HG02884 (cell line): ENCODE data around the gene RAP1GAP.

Source experiments
- ATAC-seq: cut with Tn5 transposase; IDR thresholded peaks from one replicate; pipeline ENCODE4 v1.9.1; 2021; ENCODE audit warnings: mild to moderate bottlenecking, moderate library complexity; ENCODE audit not compliant: unreplicated experiment

RAP1GAP gene

DNA sequence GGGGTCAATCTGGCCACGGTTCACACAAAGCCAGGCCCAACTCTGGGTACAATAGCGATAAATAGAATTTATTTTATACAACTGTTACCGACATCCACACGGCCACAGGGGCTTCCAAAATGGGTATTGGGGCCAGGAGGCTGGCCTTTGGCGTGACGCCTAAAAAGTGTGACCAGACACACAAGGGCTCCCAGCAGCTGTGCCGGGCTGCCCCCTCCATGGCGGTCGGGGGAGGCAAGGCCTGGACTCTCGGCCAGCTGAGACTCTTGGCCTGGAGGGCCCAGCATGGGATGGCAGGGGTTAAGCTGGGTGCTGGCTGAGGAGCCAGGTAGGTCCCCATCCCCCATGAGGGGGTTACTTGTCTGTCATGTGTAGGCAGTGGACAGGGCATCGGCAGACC, 73.0 kb downstream of the RAP1GAP start:
- no peak for ATAC-seq

DNA sequence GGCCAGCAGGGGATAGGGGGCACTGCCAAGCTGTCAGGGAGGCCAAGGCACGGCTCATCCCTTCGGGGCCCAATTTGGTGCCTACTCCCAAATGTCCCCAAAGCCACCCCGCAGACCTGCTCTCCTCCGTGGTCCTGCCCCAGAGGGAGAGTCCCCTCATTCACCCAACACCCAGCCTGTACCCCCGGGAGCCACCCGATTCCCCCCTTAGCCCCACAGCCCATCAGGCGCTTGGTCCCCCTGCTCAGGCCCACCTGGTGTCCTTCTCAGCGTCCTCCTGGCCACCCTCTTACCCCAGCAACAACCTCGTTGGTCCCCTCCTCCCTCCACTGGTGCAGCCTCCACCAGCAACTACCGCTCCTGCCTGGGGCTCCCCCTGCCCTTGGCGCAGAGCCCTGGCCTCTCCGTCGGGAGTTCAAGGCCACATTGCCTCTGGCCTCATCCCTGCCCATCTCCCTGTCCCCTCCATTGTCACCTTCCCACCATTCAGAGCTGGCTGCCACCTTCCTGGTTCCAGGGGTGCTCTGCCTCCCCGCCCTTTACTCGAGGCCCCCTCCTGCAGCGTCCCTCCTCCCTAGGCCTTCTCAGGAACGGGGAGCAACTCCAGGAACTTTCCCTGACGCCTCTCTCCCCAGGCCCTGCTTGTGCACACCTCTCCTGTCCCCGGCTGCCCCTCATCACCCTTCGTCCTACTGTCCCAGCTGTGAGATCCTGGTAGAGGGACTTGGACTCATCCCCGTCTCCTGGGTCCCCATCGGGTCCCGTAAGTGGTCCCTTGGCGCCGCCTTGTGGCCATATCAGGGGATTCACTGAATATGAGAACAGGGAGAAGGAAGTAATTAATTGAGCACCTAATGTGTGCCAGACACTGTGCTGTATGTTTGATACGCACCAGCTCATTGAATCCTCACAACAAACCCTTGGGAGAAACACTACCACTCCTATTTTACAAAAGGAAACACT, 73.9 kb downstream of the RAP1GAP start:
- ATAC-seq = no peak

DNA sequence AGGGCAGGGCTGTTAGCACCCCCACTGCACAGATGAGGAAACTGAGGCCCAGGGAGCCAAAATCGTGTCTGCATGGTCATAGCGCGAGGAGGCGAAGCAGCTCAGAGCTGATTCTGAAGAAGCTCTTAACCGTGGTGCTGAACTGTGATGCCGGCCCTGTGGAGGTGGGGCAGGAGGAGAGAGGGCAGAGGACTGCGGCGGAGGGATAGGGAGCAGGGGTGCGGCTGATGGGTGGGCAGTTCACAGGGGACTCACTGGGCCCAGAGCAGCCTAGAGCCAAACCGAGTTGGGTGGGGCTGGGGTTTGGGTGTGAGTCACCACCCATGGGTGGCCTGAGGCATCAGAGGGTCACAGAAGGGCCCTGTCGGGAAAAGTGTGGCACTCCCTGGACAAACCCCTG, 74.7 kb downstream of the RAP1GAP start:
- ATAC-seq = no peak

DNA sequence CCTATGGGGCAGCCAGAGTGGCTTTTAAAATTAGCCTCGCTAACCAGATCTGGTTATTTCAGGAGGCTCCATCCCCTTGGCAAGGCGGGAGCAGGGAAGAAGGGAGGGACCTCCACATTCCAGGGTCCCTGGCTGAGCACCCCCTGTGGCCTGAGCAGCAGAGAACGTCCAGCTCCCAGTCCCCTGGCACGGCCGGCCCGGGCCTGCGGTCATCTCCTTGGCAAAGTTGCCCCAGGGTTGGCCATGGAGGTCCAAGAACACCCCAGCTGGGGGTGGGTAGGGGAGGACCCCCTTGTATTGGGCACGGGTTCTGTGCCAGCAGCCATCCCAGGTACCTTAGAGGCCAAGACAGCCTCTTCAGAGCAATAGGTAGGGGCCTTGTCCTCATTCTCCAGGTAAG, 75.9 kb downstream of the RAP1GAP start:
- no peak for ATAC-seq

DNA sequence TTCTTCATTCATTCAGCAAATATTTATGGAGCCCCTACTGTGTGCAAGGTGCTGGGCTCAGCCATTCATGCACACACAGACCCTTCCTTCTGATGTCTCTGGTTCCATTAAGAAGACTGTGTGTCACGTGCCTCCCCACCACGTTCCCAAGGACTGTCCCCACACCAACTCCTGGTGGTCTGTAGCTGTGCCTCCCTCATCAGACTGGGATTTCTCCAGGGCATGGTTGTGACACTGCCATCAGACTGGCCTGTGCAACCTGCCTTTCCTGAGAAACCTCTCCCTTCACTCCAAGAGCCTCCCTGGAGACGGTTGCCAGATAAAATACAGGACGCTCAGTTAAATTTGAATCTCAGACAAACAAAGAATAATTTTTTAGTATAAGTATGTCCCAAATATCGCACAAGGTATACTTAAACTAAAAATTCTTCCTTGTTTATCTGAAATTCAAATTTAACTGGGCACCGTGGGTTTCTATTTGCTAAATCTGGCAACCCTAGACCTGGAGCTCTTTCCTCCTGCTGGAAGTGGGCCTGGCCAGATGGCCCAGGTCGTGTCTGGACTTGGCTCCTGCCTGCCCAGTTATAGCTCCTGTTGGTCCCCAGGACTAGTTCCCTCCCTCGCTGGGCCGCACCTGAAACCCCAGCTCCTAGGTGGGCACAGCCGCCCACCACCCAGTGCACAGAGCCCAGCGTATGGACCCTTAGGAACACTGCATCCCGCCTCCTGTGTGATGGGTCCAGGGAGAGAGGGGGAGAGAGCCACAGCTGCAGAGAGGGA, 76.9 kb downstream of the RAP1GAP start:
- no peak for ATAC-seq

DNA sequence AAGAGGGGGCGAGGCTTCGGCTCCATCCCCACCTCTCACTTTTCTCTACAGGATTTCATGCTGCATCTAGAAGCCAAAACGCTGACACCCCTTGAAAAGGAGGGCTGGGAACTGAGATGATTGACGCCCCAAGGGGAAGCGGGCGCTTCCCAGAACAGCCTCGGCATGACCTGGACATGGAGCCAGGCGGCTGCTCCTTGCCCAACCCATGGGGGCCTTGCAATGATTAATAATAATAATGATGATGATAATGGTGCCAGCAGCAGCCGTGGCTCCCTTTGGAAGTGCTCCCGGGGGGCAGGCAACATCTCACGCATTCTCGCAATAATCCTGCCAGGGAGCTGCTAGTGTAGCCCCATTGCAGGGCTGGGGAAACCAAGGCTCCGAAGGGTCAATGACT, 78.2 kb downstream of the RAP1GAP start:
- ATAC-seq = no peak

DNA sequence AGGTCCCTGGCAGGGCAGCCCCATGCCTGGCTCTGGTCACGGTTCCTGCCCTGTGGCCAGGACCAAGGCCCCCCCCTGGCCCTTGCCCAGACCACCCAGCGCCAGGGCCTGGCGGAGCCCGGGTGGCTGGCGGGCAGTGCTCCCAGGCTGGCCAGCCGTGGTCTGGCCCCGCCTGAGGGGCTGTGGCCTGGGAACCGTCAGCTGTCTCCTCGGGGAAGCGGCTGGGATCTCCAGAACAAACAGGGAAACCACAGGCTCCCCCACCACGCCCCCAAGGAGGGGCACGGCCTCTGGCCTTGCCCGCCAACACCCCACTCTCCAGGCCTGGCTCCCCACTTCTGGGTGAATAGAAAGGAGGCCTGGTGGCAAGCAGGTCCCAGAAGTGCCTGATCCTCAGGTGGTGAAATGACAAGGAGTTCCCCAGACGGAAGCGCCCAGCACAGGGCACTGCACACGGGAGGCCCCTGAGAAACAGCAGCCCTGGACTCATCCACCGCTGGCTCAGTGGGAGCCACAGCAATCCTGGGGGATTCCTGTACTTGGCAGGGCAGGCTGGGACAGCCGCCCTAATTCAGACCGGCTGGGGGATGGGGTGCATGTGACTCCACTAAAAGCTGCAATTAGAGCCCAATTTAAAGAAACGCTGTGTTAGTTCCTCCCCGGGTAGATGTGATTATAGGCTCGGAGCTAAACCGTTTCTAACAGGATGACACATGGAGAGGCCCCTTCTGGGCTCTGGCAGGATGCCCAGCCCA, 78.9 kb downstream of the RAP1GAP start:
- no peak for ATAC-seq

DNA sequence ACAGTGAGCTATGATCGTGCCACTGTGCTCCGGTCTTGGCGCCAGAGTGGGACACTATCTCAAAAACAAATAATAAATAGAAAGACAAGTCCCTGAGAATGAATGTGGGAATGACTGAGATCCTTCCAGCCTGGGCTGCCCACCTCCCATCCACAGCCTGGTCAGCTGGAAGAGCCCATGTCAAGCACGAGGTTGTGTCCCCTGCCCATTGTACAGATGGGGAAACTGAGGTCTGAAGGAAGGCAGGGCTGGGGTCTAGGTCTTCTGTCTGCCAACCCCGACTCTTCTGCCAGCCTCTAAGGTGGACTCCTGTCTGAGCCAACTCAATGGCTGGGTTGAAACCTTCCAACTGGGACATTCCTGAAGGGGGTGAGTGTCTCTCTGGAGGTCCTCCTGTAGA, 79.5 kb downstream of the RAP1GAP start:
- no peak for ATAC-seq

DNA sequence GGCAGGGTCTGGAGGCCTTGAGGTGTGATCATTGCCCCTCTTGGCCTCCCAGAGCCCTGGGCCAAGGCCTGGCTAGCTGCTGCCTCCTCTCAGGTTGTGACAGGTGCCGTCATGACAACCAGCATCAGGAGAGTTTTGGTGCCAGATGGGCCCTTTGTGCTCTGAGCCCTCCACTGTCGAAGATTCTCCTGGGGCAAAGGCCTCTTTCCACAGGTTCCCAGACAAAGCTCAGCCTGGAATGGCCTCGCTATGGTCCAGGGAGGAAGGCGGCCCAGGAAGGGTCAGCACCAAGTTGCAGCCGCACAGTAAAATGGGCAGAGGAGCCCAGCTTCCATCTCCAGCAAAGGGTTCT, 81.6 kb downstream of the RAP1GAP start:
- no peak for ATAC-seq

DNA sequence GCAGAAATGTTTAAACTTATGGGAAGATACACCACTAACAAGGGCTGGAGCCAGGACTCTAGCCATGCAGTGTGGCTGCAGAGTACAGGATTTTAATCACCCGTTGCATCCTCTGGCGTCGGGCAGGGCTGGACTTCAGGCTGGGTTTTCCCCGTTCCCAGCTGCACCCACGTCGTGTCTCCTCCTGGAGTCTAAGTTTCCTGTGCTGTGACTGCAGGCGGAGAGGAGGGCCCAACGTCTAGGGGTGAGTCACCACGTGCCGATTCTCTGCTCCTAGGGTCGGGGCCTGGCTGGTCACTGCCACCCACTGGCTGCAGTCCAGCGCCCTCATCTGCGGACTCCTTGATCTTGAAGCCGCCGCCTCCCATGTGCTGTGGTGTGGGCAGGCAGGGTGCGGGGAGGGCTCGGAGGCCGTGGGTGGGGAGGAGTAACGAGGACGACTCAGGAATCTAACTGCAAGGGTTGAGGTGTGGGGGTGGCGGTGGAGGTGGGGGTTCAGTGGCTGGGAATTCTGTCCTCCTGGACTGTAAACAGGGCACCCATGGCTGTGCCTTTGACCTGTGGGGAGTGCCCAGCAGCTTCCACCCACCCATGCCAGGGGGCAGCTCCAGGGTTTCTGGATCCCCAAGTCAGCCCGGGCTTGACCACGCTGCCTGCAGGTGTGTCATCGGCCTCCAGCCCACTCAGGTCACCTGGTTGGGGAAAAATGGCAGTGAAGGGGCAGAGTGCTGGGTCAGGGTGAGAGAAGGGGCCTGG, 82.1 kb downstream of the RAP1GAP start:
- no peak for ATAC-seq

DNA sequence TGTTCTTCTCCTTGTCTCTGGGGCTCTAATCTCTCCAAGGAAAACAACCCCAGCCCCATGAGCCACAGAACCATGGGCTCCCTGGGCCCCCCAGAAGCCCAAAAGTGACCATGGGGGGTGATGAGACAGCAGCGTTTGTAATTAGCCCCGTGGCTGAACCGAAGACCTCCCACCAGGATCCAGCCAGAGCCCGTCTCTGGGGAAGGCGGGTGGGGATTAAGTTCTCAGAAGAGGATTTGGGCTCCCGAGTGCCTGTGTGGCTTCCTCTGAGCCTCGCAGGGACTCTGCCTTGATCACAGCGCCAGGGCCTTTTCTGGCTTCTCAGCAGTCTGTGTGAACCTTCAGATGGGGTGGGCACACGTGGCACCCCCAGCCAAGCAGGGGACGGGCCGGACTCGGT, 82.9 kb downstream of the RAP1GAP start:
- ATAC-seq = no peak

DNA sequence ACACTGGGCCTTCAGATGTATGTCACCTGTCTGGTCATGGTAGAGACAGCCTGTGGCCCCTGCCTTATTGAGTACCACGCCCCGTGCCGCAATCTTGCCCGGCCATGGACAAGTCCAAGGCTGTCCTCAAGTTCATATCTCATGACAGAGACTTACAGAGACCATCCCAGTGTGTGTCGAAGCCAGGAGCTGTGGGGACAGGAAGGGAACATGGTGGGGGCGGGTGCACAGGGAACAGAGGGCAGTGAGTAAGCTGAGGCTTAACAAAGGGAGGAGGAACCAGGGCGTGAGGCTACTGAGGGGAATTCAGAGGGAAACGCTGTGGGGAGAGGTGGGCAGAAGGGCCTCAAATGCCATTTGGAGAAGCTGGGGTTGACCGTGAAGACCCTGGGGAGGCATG, 84.1 kb downstream of the RAP1GAP start:
- no peak for ATAC-seq

DNA sequence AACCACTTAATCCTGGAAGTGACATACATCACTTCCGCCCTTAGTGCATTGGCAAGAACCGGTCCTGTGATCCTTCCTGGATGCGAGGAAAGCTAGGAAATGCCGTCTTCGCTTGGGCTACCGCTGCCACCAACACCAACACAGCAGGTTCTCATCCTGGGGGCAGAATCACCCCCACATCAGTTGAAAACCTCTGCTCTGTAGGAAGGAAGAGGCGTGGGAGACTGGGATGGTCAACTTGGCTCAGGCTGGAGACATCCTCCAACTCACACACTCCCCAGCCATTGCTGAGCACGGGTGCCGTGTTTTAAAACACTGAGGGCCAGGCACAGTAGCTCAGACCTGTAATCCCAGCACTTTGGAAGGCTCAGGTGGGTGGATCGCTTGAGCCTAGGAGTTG, 85.1 kb downstream of the RAP1GAP start:
- no peak for ATAC-seq

DNA sequence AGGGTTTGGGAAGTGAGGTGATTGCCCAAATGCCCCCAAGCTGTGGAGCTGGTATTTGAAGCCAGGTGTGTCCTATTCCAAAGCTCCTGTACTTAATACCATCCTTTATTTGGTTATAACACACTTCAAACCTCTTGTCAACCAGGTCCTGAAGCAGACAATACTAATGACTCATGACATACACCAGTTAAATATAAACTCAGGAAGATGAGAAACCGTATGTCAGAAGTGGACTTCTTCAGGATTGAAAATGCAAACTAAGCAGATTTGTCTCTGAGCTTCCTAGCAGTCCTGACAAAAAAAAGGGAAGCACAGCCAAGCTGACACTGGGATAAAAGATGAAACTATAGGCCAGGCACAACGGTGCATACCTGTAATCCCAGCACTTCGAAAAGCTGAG, 89.4 kb downstream of the RAP1GAP start:
- ATAC-seq = no peak

DNA sequence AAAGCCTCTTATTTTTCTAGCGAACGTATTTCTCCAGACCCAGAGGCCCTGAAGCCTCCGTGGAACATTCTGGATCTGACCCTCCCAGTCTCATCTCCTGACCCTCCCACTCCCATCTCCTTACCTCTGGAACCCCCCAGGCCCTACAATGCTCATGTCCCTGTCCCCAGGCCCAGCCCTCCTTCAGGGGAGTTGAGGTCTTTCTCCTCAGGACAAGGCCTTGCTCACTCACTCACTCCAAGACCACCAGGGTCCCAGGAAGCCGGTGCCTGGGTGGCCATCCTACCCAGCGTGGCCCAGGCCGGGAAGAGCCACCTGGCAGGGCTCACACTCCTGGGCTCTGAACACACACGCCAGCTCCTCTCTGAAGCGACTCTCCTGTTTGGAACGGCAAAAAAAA, 91.2 kb downstream of the RAP1GAP start:
- no peak for ATAC-seq

DNA sequence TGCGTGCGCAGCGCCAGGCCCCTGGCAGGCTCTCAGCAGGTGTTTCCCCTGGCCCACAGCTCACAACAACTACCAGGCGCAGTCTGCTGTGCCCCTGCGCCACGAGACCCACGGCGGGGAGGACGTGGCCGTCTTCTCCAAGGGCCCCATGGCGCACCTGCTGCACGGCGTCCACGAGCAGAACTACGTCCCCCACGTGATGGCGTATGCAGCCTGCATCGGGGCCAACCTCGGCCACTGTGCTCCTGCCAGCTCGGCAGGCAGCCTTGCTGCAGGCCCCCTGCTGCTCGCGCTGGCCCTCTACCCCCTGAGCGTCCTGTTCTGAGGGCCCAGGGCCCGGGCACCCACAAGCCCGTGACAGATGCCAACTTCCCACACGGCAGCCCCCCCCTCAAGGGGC, 91.8 kb downstream of the RAP1GAP start:
- ATAC-seq = no peak

DNA sequence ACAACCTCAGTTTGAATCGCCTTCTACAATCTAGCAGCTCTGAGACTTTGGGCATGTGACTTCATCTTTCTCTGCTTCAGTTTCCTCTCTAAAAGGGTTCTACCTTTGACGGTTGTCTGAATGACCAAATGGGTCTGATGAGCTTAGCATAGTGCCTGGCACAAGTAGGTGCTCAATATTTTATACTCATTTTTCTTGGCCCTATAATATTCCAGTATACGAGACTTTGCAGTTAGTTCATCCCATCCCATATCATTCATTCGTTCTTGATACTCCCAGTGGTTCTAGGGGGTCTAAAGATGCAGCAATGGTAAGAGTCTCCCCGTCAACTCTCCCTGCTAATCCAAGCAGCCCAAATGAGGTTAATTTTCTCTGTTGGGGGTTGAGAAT, 92.4 kb downstream of the RAP1GAP start:
- no peak for ATAC-seq

DNA sequence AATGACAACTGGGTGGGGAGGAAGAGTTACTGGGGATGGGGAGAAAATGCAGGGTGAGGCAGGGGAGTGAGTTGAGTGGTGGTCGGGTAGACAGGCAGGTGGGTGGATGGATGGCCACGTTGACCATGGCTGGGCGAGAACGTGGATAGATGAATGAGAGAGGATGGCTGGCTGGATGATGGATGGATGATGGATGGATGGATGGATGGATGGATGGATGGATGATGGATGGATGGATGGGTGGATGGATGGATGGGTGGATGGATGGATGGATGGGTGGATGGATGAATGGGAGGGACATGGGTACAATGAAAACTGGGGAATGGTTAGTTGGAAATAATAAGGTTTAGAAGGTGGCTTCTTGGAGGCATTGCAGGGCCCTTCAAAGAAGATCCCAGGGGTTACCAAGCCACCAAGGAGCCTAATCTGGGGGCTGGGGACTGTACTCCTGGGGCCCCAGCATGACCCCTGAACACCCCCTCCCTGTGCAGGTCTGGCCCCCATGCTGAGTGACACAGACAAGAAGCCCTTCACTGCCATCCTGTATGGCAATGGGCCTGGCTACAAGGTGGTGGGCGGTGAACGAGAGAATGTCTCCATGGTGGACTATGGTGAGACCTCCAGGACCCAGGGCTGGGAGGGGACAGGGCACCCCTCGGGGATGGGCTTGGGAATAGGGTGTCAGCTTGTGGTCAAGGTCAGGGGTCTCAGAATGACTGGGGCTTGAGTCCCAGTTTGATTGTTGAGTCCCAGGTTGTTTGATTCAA, 92.9 kb downstream of the RAP1GAP start:
- no peak for ATAC-seq

DNA sequence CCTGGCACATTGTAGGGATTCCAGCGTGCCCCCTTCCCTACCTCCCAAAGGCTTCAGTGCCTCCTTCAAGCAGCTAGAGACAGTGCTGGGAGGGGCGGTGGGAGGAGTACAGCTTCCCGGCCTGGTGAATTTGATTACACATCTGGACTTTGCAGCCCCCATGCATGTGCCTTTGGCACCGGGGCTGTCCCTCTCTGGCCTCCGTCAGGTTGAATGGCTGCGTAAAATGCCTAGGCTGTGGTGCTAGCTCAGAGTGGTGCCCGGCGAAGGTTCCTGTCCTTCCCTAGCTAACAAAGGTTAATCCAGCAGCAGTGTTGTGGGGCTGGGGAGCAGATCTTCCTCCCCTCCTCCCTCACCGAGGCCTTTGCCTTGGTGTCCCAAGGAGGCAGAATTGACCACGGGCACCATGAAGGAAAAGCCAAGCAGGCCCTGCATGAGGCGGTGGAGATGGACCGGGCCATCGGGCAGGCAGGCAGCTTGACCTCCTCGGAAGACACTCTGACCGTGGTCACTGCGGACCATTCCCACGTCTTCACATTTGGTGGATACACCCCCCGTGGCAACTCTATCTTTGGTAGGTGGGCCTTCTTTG, 93.7 kb downstream of the RAP1GAP start:
- ATAC-seq = no peak
